T-helper 17 cell (primary cell): Measurements from ENCODE around the gene EIF5. TPM values are rescaled to one million over a fixed set of nuclear protein-coding genes. Genes with fewer than 3 reads are reported as not detected.

Experiments used
- ATAC-seq: fragments of 150-1000 bp; cut with Tn5 transposase; 2 replicates; pipeline ENCODE4 v1.10.0; 2021; ENCODE audit warnings: mild to moderate bottlenecking, moderate library complexity
- DNase-seq, 3 donors: peaks; one replicate each; pipeline versions ENCODE4 v3.0.0 to v3.0.0-alpha.2; 2020 to 2021
- H3K9me3 ChIP-seq: one replicate; pipeline ENCODE4 v1.7.0; 2013; ENCODE audit warnings: low read length, mild to moderate bottlenecking; ENCODE audit not compliant: control insufficient read depth, poor library complexity, severe bottlenecking
- H3K27ac Mint-ChIP-seq: one replicate; pipeline ENCODE4 v1.8.0; 2022; ENCODE audit warnings: mild to moderate bottlenecking, moderate library complexity, mixed read lengths
- H3K27me3 Mint-ChIP-seq: one replicate; pipeline ENCODE4 v1.8.0; 2022; ENCODE audit warnings: mixed read lengths
- H3K36me3 Mint-ChIP-seq: one replicate; pipeline ENCODE4 v1.8.0; 2022; ENCODE audit warnings: low read depth, mixed read lengths
- H3K4me1 Mint-ChIP-seq: one replicate; pipeline ENCODE4 v1.8.0; 2022; ENCODE audit warnings: mild to moderate bottlenecking, mixed read lengths
- H3K4me3 Mint-ChIP-seq: one replicate; pipeline ENCODE4 v1.8.0; 2022; ENCODE audit warnings: mild to moderate bottlenecking, moderate library complexity, mixed read lengths
- total RNA-seq, 4 donors: library from RNA in 2 of 4; stranded (reverse) in 2 of 4; gene quantifications; one replicate each; pipeline ENCODE4 v1.2.3 and lab custom pipeline; 2022 to 2026

Gene EIF5
- total RNA-seq (100 to 1,000 TPM; 649 to 800 TPM), total RNA-seq (lab: John Stamatoyannopoulos, UW) (422 to 1,506 reads per million in 2 donors)

- peak; percentile 89 for ATAC-seq
- Mint-ChIP-seq H3K36me3 (peaks cover 7% of the 10 kb centered on the region), H3K4me3 (peak within 1 kb of the TSS; percentile 89), H3K27ac (peak within 1 kb of the TSS; percentile 94), H3K4me1 (peaks cover 24% of the 10 kb centered on the region), H3K27me3 (no peaks in the 10 kb centered on the region)
- peak; percentile 97 to 98 (median 97) for DNase-seq
- no peaks in the 10 kb centered on the region for H3K9me3 ChIP-seq
Observed at GRCh38 chr14:103333754-103334643, at the start of gene EIF5. Gene EIF5 (plus strand): TSS chr14:103334237. CDS start chr14:103335861, 1,624 bp downstream.

DNA sequence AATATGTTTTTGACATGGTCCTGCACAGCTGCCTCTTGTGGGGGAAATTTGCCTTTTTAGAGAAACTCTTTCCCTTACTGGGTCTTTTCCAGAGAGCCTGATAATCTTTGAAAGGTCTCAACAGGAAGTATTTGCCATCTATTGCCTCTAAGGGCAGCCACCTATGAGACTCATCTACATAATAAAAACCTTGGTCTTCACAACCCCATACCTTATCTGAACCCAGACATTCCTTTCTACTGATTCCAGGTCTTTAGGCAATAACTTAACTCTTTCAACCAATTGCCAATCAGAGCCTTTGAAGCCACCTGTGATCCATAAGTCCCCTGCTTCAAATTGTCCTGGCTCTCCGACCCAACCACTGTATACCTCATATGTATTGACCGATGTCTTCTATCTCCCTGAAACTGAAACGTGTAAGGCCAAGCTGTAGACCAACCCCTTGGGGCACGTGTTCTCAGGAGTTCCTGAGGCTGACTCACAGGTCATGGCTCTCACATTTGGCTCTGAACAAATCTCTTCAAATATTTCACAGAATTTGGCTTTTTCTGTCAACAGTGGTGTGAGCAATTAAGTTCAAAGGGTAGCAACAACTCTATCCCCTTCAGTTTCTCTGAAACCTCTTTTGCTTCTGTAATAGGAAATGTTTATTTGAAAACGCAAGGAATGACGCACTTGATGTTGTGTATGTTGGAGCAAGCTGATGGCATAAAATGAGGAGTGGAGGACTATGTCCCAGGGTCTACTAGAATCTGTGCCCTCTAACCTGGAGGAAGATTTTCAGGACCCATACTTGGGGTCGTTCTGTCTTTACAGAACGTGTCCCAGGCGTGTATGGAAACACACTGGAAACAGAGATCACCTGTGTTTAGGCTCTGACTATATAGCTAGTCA lies 49.2 kb upstream of the EIF5 start:
- ATAC-seq (no peak), DNase-seq (no peak)
- H3K9me3 ChIP-seq = no peaks in the 10 kb centered on the region
- Mint-ChIP-seq H3K4me3 (no peak overlapping the region), H3K36me3 (no peaks in the 10 kb centered on the region), H3K27ac (no peak overlapping the region), H3K27me3 (peaks cover 83% of the 10 kb centered on the region), H3K4me1 (peaks cover under 1% of the 10 kb centered on the region)

- DNase-seq (no peak), ATAC-seq (no peak)
- H3K9me3 ChIP-seq = no peaks in the 10 kb centered on the region
- no peak overlapping the region for H3K27ac Mint-ChIP-seq
- H3K27me3 Mint-ChIP-seq = peaks cover 81% of the 10 kb centered on the region
- no peak overlapping the region for H3K4me3 Mint-ChIP-seq
- H3K36me3 Mint-ChIP-seq = no peaks in the 10 kb centered on the region
- no peaks in the 10 kb centered on the region for H3K4me1 Mint-ChIP-seq
Observed at GRCh38 chr14:103286460-103286859, 47.6 kb upstream of the EIF5 start.

DNA sequence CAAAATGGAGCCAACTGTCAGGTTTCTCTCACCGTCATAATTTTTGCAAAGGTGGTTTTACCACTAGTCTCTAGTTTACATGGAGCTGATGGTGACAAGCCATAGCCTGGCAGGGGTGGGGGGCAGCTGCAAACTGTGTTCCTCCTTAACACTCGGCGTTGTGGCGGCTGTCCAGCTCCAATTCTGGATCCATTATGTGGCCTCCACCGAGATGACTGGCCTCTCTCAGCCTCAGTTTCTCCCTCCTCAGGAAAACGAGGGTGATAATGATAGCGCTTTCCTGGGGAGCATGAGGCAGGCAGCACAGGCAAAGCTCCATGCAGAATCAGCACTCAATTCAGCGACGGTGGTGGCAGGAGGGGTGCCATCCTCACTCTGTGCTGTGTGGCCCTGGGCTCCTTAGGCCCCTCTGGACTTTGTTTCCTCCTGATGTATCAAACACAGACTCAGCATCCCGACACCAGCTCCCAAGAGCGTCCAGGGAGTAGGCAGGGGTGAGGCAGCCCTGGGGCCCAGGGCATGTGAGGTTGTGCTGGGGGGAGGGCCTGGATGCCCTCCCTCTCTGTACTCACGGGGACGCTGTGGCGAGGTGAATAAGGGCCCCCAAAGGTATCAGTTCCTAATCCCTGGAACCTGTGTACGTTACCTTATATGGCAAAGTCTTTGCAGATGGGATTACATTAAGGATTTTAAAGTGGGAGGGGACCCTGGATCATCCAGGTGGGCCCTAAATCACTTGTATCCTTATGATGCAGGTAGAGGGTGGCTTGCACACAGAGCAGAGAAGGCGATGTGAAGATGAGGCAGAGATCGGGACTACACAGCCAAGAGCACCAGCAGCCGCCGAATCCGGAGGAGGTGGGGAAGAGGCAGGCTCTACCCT lies 46.8 kb upstream of the EIF5 start:
- ATAC-seq = no peak
- no peak overlapping the region for H3K4me3 Mint-ChIP-seq
- H3K36me3 Mint-ChIP-seq = no peaks in the 10 kb centered on the region
- no peak overlapping the region for H3K27ac Mint-ChIP-seq
- no peaks in the 10 kb centered on the region for H3K9me3 ChIP-seq
- peaks cover 76% of the 10 kb centered on the region for H3K27me3 Mint-ChIP-seq
- no peak for DNase-seq
- no peaks in the 10 kb centered on the region for H3K4me1 Mint-ChIP-seq

DNA sequence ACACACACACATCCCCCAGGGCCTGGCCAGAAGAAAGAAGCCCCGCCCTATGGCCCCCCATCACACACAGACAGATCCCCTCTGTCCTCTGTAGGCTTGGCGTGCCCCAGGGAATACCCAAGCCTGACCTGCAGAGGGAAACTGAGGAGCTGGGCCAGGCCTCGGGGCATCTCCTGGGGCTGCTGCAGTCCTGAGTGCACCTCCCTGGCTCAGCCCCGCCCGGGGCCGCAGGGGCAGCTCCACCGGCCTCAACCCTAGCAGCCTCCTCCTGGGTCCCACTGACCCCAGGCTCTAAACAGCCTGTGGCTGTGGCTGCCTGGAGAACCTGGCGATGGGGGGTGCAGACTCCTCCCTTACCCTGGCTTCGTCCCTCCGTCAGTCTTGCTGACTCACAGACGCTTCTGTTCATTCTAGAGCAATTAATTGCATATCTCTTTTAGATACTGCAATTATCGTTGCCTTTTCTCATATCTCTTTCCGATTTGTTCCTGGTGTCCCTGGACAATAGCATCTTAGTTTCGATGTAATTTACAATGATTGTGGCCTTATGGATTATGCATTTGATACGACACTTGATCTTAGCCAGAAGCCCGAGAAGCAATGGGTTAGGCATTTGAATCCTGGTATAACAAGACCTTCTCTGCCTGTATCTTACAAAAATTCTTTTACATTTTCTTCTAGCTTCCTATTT lies 45.8 kb upstream of the EIF5 start:
- Mint-ChIP-seq H3K27me3 (peaks cover 76% of the 10 kb centered on the region), H3K4me1 (peaks cover 3% of the 10 kb centered on the region)

GRCh38 chr14:103290056-103290455 lies 44.0 kb upstream of the EIF5 start:
- no peak overlapping the region for H3K4me3 Mint-ChIP-seq
- peaks cover 67% of the 10 kb centered on the region for H3K27me3 Mint-ChIP-seq
- ATAC-seq (no peak), DNase-seq (no peak)
- no peak overlapping the region for H3K27ac Mint-ChIP-seq
- H3K36me3 Mint-ChIP-seq = no peaks in the 10 kb centered on the region
- H3K4me1 Mint-ChIP-seq = peaks cover 3% of the 10 kb centered on the region
- no peaks in the 10 kb centered on the region for H3K9me3 ChIP-seq

More for the DNA sequence above, 45.8 kb upstream of the EIF5 start:
- no peak for DNase-seq
- Mint-ChIP-seq H3K4me3 (no peak overlapping the region), H3K36me3 (no peaks in the 10 kb centered on the region), H3K27ac (no peak overlapping the region)
- no peaks in the 10 kb centered on the region for H3K9me3 ChIP-seq
- no peak for ATAC-seq

DNA sequence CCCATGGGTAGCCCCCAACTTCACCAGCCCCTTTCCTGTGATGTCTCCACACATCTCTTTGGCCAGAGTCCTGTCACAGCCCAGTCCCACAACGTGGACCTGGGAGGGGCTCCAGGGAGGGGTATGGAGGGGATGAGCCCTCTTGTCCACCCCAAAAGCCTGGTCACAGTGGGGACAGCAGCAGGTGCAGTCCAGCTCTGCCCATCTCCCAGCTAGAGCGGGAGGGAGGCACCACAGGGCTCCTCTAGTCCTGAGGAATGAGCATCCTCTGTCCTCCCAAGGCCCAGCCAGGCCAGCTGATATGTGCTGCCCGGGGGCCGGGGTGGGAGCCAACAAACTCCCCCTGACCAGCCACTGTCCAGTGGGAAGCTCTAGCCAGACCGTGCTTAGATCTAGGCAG lies 43.5 kb upstream of the EIF5 start:
- H3K27ac Mint-ChIP-seq = no peak overlapping the region
- no peaks in the 10 kb centered on the region for H3K36me3 Mint-ChIP-seq
- H3K9me3 ChIP-seq = no peaks in the 10 kb centered on the region
- ATAC-seq = no peak
- no peak for DNase-seq
- peaks cover 3% of the 10 kb centered on the region for H3K4me1 Mint-ChIP-seq
- peaks cover 63% of the 10 kb centered on the region for H3K27me3 Mint-ChIP-seq
- H3K4me3 Mint-ChIP-seq = no peak overlapping the region

- DNase-seq = no peak
- H3K4me3 Mint-ChIP-seq = no peak overlapping the region
Observed at GRCh38 chr14:103290961-103291360, 43.1 kb upstream of the EIF5 start.

GRCh38 chr14:103292426-103293374 lies 41.3 kb upstream of the EIF5 start:
- Mint-ChIP-seq H3K27me3 (peaks cover 48% of the 10 kb centered on the region), H3K27ac (peak overlapping the region; percentile 72), H3K36me3 (no peaks in the 10 kb centered on the region), H3K4me1 (peaks cover 3% of the 10 kb centered on the region), H3K4me3 (no peak overlapping the region)
- no peaks in the 10 kb centered on the region for H3K9me3 ChIP-seq
- ATAC-seq (peak; percentile 94), DNase-seq (peak; percentile 53 to 66 (median 58))

More at GRCh38 chr14:103290961-103291360, 43.1 kb upstream of the EIF5 start:
- no peaks in the 10 kb centered on the region for H3K9me3 ChIP-seq
- Mint-ChIP-seq H3K4me1 (peaks cover 3% of the 10 kb centered on the region), H3K27ac (no peak overlapping the region), H3K36me3 (no peaks in the 10 kb centered on the region), H3K27me3 (peaks cover 58% of the 10 kb centered on the region)
- ATAC-seq = no peak

DNA sequence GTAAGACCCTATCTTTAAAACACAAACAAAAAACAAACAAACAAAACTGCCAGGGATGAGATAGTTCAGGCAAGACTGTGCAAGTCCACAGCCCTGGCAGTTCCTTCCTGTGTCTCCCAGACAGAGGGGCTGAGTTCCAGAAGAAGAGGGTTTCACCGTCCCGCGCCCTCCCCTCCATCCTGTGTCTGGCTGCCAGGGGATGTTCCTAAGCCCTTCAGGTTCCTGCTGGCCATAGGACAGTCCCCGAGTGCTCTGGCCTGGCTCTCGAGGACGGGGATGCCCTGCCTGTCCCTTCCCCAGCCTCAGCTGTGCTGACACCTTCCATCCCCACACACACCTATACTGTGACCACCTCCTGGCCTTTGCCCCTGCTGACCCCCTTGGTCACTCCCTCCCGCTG lies 40.6 kb upstream of the EIF5 start:
- H3K4me3 Mint-ChIP-seq = no peak overlapping the region
- no peak overlapping the region for H3K27ac Mint-ChIP-seq
- DNase-seq = no peak
- H3K4me1 Mint-ChIP-seq = peaks cover 3% of the 10 kb centered on the region
- H3K27me3 Mint-ChIP-seq = peaks cover 41% of the 10 kb centered on the region
- H3K9me3 ChIP-seq = no peaks in the 10 kb centered on the region
- H3K36me3 Mint-ChIP-seq = no peaks in the 10 kb centered on the region
- no peak for ATAC-seq

GRCh38 chr14:103294091-103294490 lies 39.9 kb upstream of the EIF5 start:
- peaks cover 3% of the 10 kb centered on the region for H3K4me1 Mint-ChIP-seq
- H3K27me3 Mint-ChIP-seq = peaks cover 36% of the 10 kb centered on the region

More at GRCh38 chr14:103294091-103294490, 39.9 kb upstream of the EIF5 start:
- no peak overlapping the region for H3K27ac Mint-ChIP-seq
- DNase-seq (no peak), ATAC-seq (no peak)
- H3K4me3 Mint-ChIP-seq = no peak overlapping the region
- no peaks in the 10 kb centered on the region for H3K9me3 ChIP-seq
- H3K36me3 Mint-ChIP-seq = no peaks in the 10 kb centered on the region
